MM.1S (cell line): Measurements from ENCODE around the gene HJV.

Source experiments
- EZH2 ChIP-seq: fragments of 300-600 bp; sonication (generic); optimal IDR thresholded peaks from 2 replicates; pipeline ENCODE3; 2017; ENCODE audit warnings: low read depth, mild to moderate bottlenecking, antibody characterized with exemption, low read length, mixed read lengths
- EZH2phosphoT487 ChIP-seq: fragments of 300-600 bp; sonication (generic); IDR thresholded peaks from 2 replicates; pipeline ENCODE4 v1.6.1; 2018; ENCODE audit warnings: antibody characterized with exemption, low read length
- TF ChIP-seq, protein P1 (sequence below): fragments of 300-600 bp; sonication (generic); IDR thresholded peaks from 2 replicates; pipeline ENCODE4 v1.5.1; 2016; ENCODE audit warnings: antibody characterized with exemption, low read length, mixed read lengths

DNA sequence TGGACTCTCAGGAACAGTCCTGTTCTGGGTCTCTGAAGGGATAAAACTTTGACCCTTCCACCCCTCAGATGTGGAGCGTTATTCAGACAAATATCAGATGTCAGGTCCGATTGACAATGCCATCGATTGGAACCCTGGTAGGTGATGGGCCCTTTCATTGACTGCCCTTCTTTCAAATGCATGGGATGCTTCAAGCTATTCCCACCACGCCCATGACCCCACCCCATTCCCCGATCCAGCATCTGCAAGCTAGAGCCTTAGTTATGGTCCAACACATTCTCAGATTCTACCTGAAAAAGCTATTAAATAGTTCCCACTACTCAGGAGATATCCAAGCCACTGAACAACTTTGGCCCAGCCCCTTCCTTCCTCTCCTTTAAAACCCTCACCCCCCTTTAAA lies 44.5 kb downstream of the HJV start:
- TF ChIP-seq, protein P1, sequence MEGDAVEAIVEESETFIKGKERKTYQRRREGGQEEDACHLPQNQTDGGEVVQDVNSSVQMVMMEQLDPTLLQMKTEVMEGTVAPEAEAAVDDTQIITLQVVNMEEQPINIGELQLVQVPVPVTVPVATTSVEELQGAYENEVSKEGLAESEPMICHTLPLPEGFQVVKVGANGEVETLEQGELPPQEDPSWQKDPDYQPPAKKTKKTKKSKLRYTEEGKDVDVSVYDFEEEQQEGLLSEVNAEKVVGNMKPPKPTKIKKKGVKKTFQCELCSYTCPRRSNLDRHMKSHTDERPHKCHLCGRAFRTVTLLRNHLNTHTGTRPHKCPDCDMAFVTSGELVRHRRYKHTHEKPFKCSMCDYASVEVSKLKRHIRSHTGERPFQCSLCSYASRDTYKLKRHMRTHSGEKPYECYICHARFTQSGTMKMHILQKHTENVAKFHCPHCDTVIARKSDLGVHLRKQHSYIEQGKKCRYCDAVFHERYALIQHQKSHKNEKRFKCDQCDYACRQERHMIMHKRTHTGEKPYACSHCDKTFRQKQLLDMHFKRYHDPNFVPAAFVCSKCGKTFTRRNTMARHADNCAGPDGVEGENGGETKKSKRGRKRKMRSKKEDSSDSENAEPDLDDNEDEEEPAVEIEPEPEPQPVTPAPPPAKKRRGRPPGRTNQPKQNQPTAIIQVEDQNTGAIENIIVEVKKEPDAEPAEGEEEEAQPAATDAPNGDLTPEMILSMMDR: no peak
- TF ChIP-seq EZH2: no peak
- no peak for TF ChIP-seq EZH2phosphoT487
